Endothelial cell of umbilical vein (primary cell): Measurements from ENCODE around the gene MTCH1. TPM values are rescaled to one million over a fixed set of nuclear protein-coding genes. Genes with fewer than 3 reads are reported as not detected.

ENCODE experiments used
- BruUV-seq: library from RNA; stranded (reverse); fragments of 400-500 nt; replicated peaks from 2 replicates; lab custom pipeline; 2021; lab: Mats Ljungman, UMichigan
- CTCF ChIA-PET: fragments of 300-600, 350-600 bp; sonication (Branson Sonifier 250); formaldehyde crosslinking; loops from one replicate; lab custom pipeline; 2021; ENCODE audit warnings: antibody characterized with exemption, inconsistent platforms; lab: Charles Lee
- POLR2A ChIA-PET: fragments of 300-600, 350-600 bp; sonication (Branson Sonifier 250); formaldehyde crosslinking; loops from one replicate; lab custom pipeline; 2021; ENCODE audit warnings: antibody characterized with exemption, inconsistent platforms; lab: Charles Lee
- DNase-seq: peaks from one replicate; pipeline ENCODE4 v3.0.0-alpha.2; 2011; ENCODE audit warnings: low read depth, low spot score
- FAIRE-seq: peaks from 2 replicates; lab custom pipeline; 2011; peaks lifted over from hg19 to GRCh38; lab: Jason Lieb, UNC
- H2AFZ ChIP-seq: 2 replicates; pipeline ENCODE4 v1.6.0; 2012; ENCODE audit warnings: low read depth, low read length, control low read depth, inconsistent platforms
- H3K27ac ChIP-seq: 2 replicates; pipeline ENCODE4 v1.5.1; 2011; ENCODE audit warnings: low read depth, mild to moderate bottlenecking, control low read depth, low read length, moderate library complexity; ENCODE audit not compliant: insufficient read depth
- H3K27me3 ChIP-seq, 2 experiments: 2 replicates each; pipeline versions ENCODE4 v1.6.0 to v1.6.1; 2011; ENCODE audit warnings: low read length in 2 of 2, mixed read lengths in 1 of 2; ENCODE audit not compliant: control insufficient read depth in 2 of 2, insufficient read depth in 2 of 2
- H3K36me3 ChIP-seq, 2 experiments: 2 replicates in 1 of 2; 3 replicates in 1 of 2; pipeline ENCODE4 v1.5.1; 2011; ENCODE audit warnings: low read length in 2 of 2, mild to moderate bottlenecking in 1 of 2, moderate library complexity in 1 of 2; ENCODE audit not compliant: control insufficient read depth in 2 of 2, insufficient read depth in 2 of 2; ENCODE audit errors: extremely low read depth in 1 of 2
- H3K4me1 ChIP-seq: 3 replicates; pipeline ENCODE4 v1.5.1; 2011; ENCODE audit warnings: mild to moderate bottlenecking, low read length; ENCODE audit not compliant: control insufficient read depth, insufficient read depth; ENCODE audit errors: extremely low read depth
- H3K4me2 ChIP-seq: 2 replicates; pipeline ENCODE4 v1.6.1; 2011; ENCODE audit warnings: low read length, control low read depth, mixed read lengths; ENCODE audit not compliant: insufficient read depth
- H3K4me3 ChIP-seq, 3 experiments: fragments of 200-600 bp in 1 of 3; sonication (generic), shearing (Covaris generic) in 1 of 3; replicated peaks in 1 of 3; 2 replicates each; pipeline ENCODE4 v1.5.1; 2011 to 2016; ENCODE audit warnings: control low read depth in 3 of 3, low read length in 3 of 3, mild to moderate bottlenecking in 2 of 3, inconsistent platforms in 1 of 3, low read depth in 1 of 3, moderate library complexity in 1 of 3; ENCODE audit not compliant: insufficient read depth in 1 of 3
- H3K79me2 ChIP-seq: 2 replicates; pipeline ENCODE4 v1.6.0; 2012; ENCODE audit warnings: low read length, inconsistent platforms; ENCODE audit not compliant: control insufficient read depth, insufficient read depth
- H3K9ac ChIP-seq: replicated peaks from 2 replicates; pipeline ENCODE3; 2011; ENCODE audit warnings: low read length, control low read depth; ENCODE audit not compliant: insufficient read depth; ENCODE audit errors: extremely low read depth
- H3K9me1 ChIP-seq: replicated peaks from 3 replicates; pipeline ENCODE4 v1.6.0; 2011; ENCODE audit warnings: mild to moderate bottlenecking, low read length; ENCODE audit not compliant: control insufficient read depth, insufficient read depth; ENCODE audit errors: extremely low read depth
- H3K9me3 ChIP-seq: replicated peaks from 2 replicates; pipeline ENCODE4 v1.5.1; 2012; ENCODE audit warnings: low read length, inconsistent platforms; ENCODE audit not compliant: control insufficient read depth, insufficient read depth
- H4K20me1 ChIP-seq: replicated peaks from 2 replicates; pipeline ENCODE3; 2011; ENCODE audit warnings: mild to moderate bottlenecking, low read length; ENCODE audit not compliant: control insufficient read depth, insufficient read depth; ENCODE audit errors: extremely low read depth
- CTCF ChIP-seq, 2 donors: IDR thresholded peaks; 1 replicate in 1 of 2; 2 replicates in 1 of 2; pipeline ENCODE4 v1.5.1; 2011; ENCODE audit warnings: low read length in 2 of 2, mild to moderate bottlenecking in 2 of 2, moderate library complexity in 2 of 2, control low read depth in 1 of 2, inconsistent platforms in 1 of 2, low read depth in 1 of 2; ENCODE audit not compliant: insufficient read depth in 1 of 2; ENCODE audit errors: extremely low read depth in 1 of 2
- FOS ChIP-seq: IDR thresholded peaks from 2 replicates; pipeline ENCODE4 v1.6.1; 2011; ENCODE audit warnings: mild to moderate bottlenecking, low read length, moderate library complexity, borderline replicate concordance; ENCODE audit not compliant: insufficient read depth
- GATA2 ChIP-seq: IDR thresholded peaks from 2 replicates; pipeline ENCODE4 v1.7.0; 2011; ENCODE audit warnings: low read depth, mild to moderate bottlenecking, moderate library complexity, mixed read lengths, low read length; ENCODE audit not compliant: insufficient read length, insufficient read depth
- JUN ChIP-seq: IDR thresholded peaks from 2 replicates; pipeline ENCODE4 v1.6.1; 2011; ENCODE audit warnings: borderline replicate concordance, low read depth; ENCODE audit not compliant: insufficient read length, insufficient read depth
- MAX ChIP-seq: IDR thresholded peaks from 2 replicates; pipeline ENCODE4 v1.6.1; 2011; ENCODE audit not compliant: insufficient read depth, insufficient read length
- MYC ChIP-seq: IDR thresholded peaks from one replicate; pipeline ENCODE4 v1.6.1; 2011; ENCODE audit warnings: mild to moderate bottlenecking, low read depth, low read length
- POLR2A ChIP-seq: IDR thresholded peaks from 2 replicates; pipeline ENCODE4 v1.6.1; 2012; ENCODE audit warnings: low read depth, mild to moderate bottlenecking, control low read depth, low read length
- POLR2AphosphoS5 ChIP-seq: IDR thresholded peaks from 2 replicates; pipeline ENCODE4 v1.6.1; 2012; ENCODE audit warnings: low read depth, mild to moderate bottlenecking, control low read depth, low read length, moderate library complexity; ENCODE audit not compliant: insufficient read depth
- dilution Hi-C: fragments of 300-500 bp; cut with MboI; formaldehyde crosslinking; loops from one replicate; pipeline ENCODE4 v1.15.0; 2019; ENCODE audit warnings: low sequenced_read_pairs; ENCODE audit not compliant: extremely low pct_ligation_motif_present
- intact Hi-C: fragments of 100-400 bp; cut with micrococcal nuclease; formaldehyde crosslinking; loops from one replicate; pipeline ENCODE4 v1.10.0; 2022
- polyA plus RNA-seq, 4 experiments: library from polyadenylated mRNA; depleted of rRNA in 3 of 4; stranded (reverse) in 3 of 4; unstranded in 1 of 4; fragments of >200 nt; gene quantifications; 2 replicates each; pipeline versions ENCODE4 v1.2.1 to v1.2.3, GENCODE V29; 2011 to 2012; ENCODE audit warnings: missing spikeins in 1 of 4
- total RNA-seq: library from RNA; stranded (reverse); gene quantifications from 2 replicates; pipeline ENCODE4 v1.2.3, GENCODE V29; 2021

MTCH1 gene
- total and polyA plus RNA-seq, 2 donors (not counting 3 experiments of a cell fraction or from before 2014, with no cell fraction given): 218 to 228 TPM

GRCh38 chr6:36967301-36967700 lies 18.7 kb downstream of the MTCH1 start:
- no peaks in the 10 kb centered on the region for H3K9me3 ChIP-seq
- DNase-seq (no peak), FAIRE-seq (no peak)
- H3K36me3 ChIP-seq: peaks cover 17 to 47% of the 10 kb centered on the region in 2 experiments
- TF ChIP-seq POLR2AphosphoS5 (no peak), CTCF (IDR thresholded peaks at IDR 0.05; ENCODE audit: extremely low read depth in 1 of 2, insufficient read depth in 1 of 2, low read depth in 1 of 2, low read length in 2 of 2) (no peak), POLR2A (no peak), FOS (no peak), MAX (no peak), GATA2 (no peak), MYC (no peak), JUN (no peak)
- dilution Hi-C loops (no loop called here), intact Hi-C loops (no loop called here)
- no peak overlapping the region for H3K27ac ChIP-seq
- no peak overlapping the region for H3K4me2 ChIP-seq
- no peak overlapping the region for H3K9ac ChIP-seq
- H2AFZ ChIP-seq: no peak overlapping the region
- H3K4me3 ChIP-seq: no peak overlapping the region
- H3K9me1 ChIP-seq: no peaks in the 10 kb centered on the region
- BruUV-seq: no TSS peak
- H3K27me3 ChIP-seq: no peaks in the 10 kb centered on the region
- H3K79me2 ChIP-seq: no peaks in the 10 kb centered on the region
- H4K20me1 ChIP-seq: no peaks in the 10 kb centered on the region
- CTCF ChIA-PET: interaction anchor here (0.8 to 1.8 kb wide), 3 partner anchors 12 to 51 kb away, joined by 3 to 5 read pairs (median 3); no protein-coding TSS in a partner anchor
- POLR2A ChIA-PET: no interaction called here
- no peaks in the 10 kb centered on the region for H3K4me1 ChIP-seq
